Liver (tissue), 9 donors: ENCODE data around the gene OBP2B. TPM values are rescaled to one million over a fixed set of nuclear protein-coding genes. Genes with fewer than 3 reads are reported as not detected.
"Not testable (repeated sequence)": the region's sequence is repeated elsewhere in the genome, so short reads cannot be mapped to it uniquely, and the experiment has no call there.

Experiments
- DNase-seq: peaks from one replicate; pipeline ENCODE4 v3.0.0-alpha.2; 2017; ENCODE audit warnings: low spot score
- H3K27ac ChIP-seq, 2 donors: one replicate each; pipeline ENCODE4 v1.7.0; 2013; ENCODE audit warnings: inconsistent platforms in 2 of 2, low read length in 2 of 2, control low read depth in 1 of 2, low read depth in 1 of 2, mild to moderate bottlenecking in 1 of 2
- H3K27me3 ChIP-seq, 4 donors: one replicate each; pipeline versions ENCODE4 v1.6.1 to v1.7.0; 2013; ENCODE audit warnings: low read length in 3 of 4, inconsistent platforms in 1 of 4, mild to moderate bottlenecking in 1 of 4, moderate library complexity in 1 of 4; ENCODE audit not compliant: control insufficient read depth in 4 of 4, insufficient read depth in 4 of 4
- H3K36me3 ChIP-seq, 4 donors: one replicate each; pipeline versions ENCODE4 v1.6.1 to v1.7.0; 2013; ENCODE audit warnings: low read length in 3 of 4, mild to moderate bottlenecking in 3 of 4, low read depth in 1 of 4, moderate library complexity in 1 of 4; ENCODE audit not compliant: control insufficient read depth in 4 of 4, insufficient read depth in 3 of 4
- H3K4me1 ChIP-seq, 4 donors: one replicate each; pipeline versions ENCODE4 v1.6.1 to v1.7.0; 2013; ENCODE audit warnings: low read length in 3 of 4, mild to moderate bottlenecking in 3 of 4, moderate library complexity in 1 of 4; ENCODE audit not compliant: control insufficient read depth in 4 of 4, insufficient read depth in 4 of 4
- H3K4me3 ChIP-seq, 3 donors: one replicate each; pipeline versions ENCODE4 v1.6.1 to v1.7.0; 2013; ENCODE audit warnings: low read length in 3 of 3, control low read depth in 1 of 3, low read depth in 1 of 3, mild to moderate bottlenecking in 1 of 3
- H3K9ac ChIP-seq, 2 donors: one replicate each; pipeline ENCODE4 v1.7.0; 2013; ENCODE audit warnings: low read length in 2 of 2, mild to moderate bottlenecking in 2 of 2, moderate library complexity in 2 of 2, control low read depth in 1 of 2, low read depth in 1 of 2
- H3K9me3 ChIP-seq, 4 donors: one replicate each; pipeline versions ENCODE4 v1.6.1 to v1.7.0; 2013; ENCODE audit warnings: low read length in 3 of 4; ENCODE audit not compliant: control insufficient read depth in 4 of 4
- EGR1 ChIP-seq, 2 donors: IDR thresholded peaks; 2 replicates each; pipeline ENCODE4 v1.6.1; 2016 to 2018; ENCODE audit warnings: antibody characterized with exemption in 2 of 2, low read depth in 2 of 2
- FOXA1 ChIP-seq: IDR thresholded peaks from 2 replicates; pipeline ENCODE4 v1.6.1; 2016; ENCODE audit warnings: antibody characterized with exemption
- GABPA ChIP-seq, 2 donors: IDR thresholded peaks in 1 of 2; conservative IDR thresholded peaks in 1 of 2; 2 replicates each; pipeline ENCODE4 v1.6.1; 2016; ENCODE audit warnings: antibody characterized with exemption in 2 of 2, mild to moderate bottlenecking in 1 of 2, moderate library complexity in 1 of 2
- RAD21 ChIP-seq, 2 donors: IDR thresholded peaks; 2 replicates each; pipeline ENCODE4 v1.6.1; 2016; ENCODE audit warnings: antibody characterized with exemption in 2 of 2, mild to moderate bottlenecking in 2 of 2
- RXRA ChIP-seq, 2 donors: IDR thresholded peaks; 2 replicates each; pipeline ENCODE4 v1.6.1; 2017 to 2018; ENCODE audit warnings: antibody characterized with exemption in 2 of 2, mild to moderate bottlenecking in 1 of 2
- SP1 ChIP-seq: IDR thresholded peaks from 2 replicates; pipeline ENCODE4 v1.6.1; 2018; ENCODE audit warnings: antibody characterized with exemption, mild to moderate bottlenecking
- TAF1 ChIP-seq: conservative IDR thresholded peaks from 2 replicates; pipeline ENCODE4 v1.6.1; 2016; ENCODE audit warnings: antibody characterized with exemption, mild to moderate bottlenecking
- WGBS: extraction: QIAGEN DNeasy Blood & Tissue Kit; methylation state at CpG from one replicate; pipeline ENCODE4 v1.1.7; 2013; 5-methylcytosine and 5-hydroxymethylcytosine counted together
- polyA plus RNA-seq, 2 donors: library from polyadenylated mRNA; stranded (reverse) in 1 of 2; unstranded in 1 of 2; fragments of 200-250 nt in 1 of 2; fragments of >200 nt in 1 of 2; fragmentation: Nextera tagmentation in 1 of 2; extraction: Ambion mirVana in 1 of 2; gene quantifications; one replicate each; pipeline versions ENCODE4 v1.2.1 to v1.2.3, GENCODE V29; 2013 to 2015
- total RNA-seq, 2 donors: library from RNA; depleted of rRNA; stranded (reverse); fragments of >200 nt; gene quantifications; one replicate each; pipeline ENCODE4 v1.2.3, GENCODE V29; 2014
- TF ChIP-seq, protein P1 (sequence below): IDR thresholded peaks from 2 replicates; pipeline ENCODE4 v1.6.1; 2016; ENCODE audit warnings: antibody characterized with exemption
- TF ChIP-seq, protein P2 (sequence below): IDR thresholded peaks from 2 replicates; pipeline ENCODE4 v1.6.1; 2016; ENCODE audit warnings: antibody characterized with exemption, mild to moderate bottlenecking
- TF ChIP-seq, protein P3 (sequence below): fragments of 150-350 bp; IDR thresholded peaks from 2 replicates; pipeline ENCODE4 v1.5.1; 2017; ENCODE audit warnings: improper control_type of control experiment, low read depth, low read length; ENCODE audit not compliant: missing input control
- donor health status: healthy.
- donor health status: healthy.
- donor health status: healthy.
- donor health status: healthy.
- donor health status: healthy.

Gene OBP2B
- total and polyA plus RNA-seq, 4 donors = not detected

DNA sequence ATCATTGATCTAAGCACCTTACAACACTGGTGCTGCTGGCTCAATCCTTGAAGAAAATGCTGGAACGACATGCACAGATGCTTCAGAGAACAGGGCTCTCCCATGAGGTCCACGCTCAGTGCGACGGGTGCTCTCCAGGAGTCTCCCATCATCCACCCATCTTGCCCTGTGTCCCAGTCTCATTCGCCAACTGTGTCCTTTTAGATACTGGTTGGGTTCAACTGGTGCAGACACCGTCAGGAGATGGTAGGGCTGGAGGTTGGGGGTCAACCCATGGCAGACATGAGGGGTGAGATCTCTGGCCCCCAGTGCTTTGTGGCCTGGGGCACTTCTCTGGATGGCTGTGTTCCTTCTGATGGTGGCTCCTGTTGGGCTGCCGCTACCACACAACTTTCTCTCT lies 1.6 kb upstream of the OBP2B start:
- H3K27me3 ChIP-seq = peaks cover 0 to 6% (median 0%) of the 10 kb centered on the region in 4 donors
- TF ChIP-seq, protein P1, sequence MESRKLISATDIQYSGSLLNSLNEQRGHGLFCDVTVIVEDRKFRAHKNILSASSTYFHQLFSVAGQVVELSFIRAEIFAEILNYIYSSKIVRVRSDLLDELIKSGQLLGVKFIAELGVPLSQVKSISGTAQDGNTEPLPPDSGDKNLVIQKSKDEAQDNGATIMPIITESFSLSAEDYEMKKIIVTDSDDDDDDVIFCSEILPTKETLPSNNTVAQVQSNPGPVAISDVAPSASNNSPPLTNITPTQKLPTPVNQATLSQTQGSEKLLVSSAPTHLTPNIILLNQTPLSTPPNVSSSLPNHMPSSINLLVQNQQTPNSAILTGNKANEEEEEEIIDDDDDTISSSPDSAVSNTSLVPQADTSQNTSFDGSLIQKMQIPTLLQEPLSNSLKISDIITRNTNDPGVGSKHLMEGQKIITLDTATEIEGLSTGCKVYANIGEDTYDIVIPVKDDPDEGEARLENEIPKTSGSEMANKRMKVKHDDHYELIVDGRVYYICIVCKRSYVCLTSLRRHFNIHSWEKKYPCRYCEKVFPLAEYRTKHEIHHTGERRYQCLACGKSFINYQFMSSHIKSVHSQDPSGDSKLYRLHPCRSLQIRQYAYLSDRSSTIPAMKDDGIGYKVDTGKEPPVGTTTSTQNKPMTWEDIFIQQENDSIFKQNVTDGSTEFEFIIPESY = no peak
- TF ChIP-seq, protein P2, sequence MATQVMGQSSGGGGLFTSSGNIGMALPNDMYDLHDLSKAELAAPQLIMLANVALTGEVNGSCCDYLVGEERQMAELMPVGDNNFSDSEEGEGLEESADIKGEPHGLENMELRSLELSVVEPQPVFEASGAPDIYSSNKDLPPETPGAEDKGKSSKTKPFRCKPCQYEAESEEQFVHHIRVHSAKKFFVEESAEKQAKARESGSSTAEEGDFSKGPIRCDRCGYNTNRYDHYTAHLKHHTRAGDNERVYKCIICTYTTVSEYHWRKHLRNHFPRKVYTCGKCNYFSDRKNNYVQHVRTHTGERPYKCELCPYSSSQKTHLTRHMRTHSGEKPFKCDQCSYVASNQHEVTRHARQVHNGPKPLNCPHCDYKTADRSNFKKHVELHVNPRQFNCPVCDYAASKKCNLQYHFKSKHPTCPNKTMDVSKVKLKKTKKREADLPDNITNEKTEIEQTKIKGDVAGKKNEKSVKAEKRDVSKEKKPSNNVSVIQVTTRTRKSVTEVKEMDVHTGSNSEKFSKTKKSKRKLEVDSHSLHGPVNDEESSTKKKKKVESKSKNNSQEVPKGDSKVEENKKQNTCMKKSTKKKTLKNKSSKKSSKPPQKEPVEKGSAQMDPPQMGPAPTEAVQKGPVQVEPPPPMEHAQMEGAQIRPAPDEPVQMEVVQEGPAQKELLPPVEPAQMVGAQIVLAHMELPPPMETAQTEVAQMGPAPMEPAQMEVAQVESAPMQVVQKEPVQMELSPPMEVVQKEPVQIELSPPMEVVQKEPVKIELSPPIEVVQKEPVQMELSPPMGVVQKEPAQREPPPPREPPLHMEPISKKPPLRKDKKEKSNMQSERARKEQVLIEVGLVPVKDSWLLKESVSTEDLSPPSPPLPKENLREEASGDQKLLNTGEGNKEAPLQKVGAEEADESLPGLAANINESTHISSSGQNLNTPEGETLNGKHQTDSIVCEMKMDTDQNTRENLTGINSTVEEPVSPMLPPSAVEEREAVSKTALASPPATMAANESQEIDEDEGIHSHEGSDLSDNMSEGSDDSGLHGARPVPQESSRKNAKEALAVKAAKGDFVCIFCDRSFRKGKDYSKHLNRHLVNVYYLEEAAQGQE = no peak
- no peak for TF ChIP-seq EGR1 (IDR thresholded peaks at IDR 0.05; ENCODE audit: low read depth in 2 of 2)
- no peak for TF ChIP-seq RXRA (IDR thresholded peaks at IDR 0.05)

DNA sequence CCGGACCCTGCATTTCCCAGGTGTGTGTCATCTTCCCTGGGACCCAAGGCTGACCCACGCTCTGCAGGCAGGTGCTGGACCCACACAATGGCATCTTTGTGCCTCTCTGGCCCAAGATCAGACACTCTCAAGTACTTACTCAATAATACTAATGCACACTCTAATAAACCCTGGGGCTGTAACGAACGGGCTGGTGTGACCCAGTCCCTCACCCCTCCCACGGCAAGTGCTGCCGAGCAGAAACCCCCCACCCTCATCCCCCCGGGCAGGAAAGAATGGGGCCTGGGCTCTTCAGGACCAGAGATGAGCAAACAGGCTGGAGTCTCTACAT lies 1.1 kb upstream of the OBP2B start:
- WGBS = 49% methylated on average over 7 of the region's 7 CpGs
- H3K36me3 ChIP-seq = no peaks in the 10 kb centered on the region
- H3K27me3 ChIP-seq = peaks cover 0 to 6% (median 0%) of the 10 kb centered on the region in 4 donors

More for the DNA sequence above, 1.6 kb upstream of the OBP2B start:
- Histone ChIP-seq H3K27ac (no peak overlapping the region), H3K9me3 (peaks cover 0 to 5% (median 0%) of the 10 kb centered on the region in 4 donors), H3K9ac (no peak overlapping the region), H3K36me3 (no peaks in the 10 kb centered on the region), H3K4me1 (no peaks in the 10 kb centered on the region), H3K4me3 (no peak overlapping the region)
- 82% methylated on average over 7 of the region's 7 CpGs for WGBS
- DNase-seq = no peak

DNA sequence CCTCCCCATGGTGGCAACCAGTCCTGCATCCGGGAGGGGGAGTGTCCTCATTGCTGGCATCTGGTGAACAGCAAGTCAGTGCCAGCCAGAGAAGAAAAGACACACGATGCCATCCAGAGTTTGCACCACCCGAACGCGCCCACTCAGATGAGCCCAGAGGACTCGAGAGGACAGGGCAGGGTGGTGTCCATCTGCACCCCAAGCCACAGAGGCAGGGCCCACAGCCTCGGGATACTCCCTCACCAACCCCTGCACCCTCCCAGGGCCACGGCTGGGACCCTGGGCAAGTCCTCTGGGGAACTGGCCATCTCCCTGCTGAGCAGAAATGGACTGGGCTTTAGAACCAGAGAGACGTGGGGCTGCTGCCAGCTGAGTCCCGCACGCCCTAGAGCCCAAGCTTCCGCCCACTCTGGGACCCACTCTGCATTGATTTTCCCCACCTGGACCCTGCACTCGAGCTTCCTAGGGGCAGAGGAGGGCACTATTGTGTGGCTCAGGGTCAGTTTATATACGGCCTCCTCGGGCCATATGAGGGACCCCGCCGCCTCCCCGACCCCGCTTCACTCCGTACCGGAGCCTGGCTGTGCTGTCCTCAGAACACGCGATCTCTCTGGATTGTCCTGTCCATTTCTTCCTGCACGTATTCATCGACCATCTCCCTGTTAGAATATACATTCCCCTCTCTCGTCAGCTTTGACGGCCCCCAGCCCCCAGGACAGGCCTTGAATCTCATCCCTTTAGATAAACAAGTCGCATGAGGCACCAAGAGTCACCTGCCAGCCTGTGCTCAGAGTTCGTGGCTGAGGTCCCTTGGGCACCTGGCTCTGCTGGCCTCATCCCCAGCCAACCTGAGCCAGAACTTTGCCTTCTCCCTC lies 514 bp upstream of the OBP2B start:
- H3K27ac ChIP-seq, H3K27me3 ChIP-seq, DNase-seq, H3K9ac ChIP-seq, H3K36me3 ChIP-seq, H3K9me3 ChIP-seq, H3K4me3 ChIP-seq, H3K4me1 ChIP-seq: not testable (repeated sequence)
- 70% methylated on average over 29 of the region's 29 CpGs for WGBS

More for the DNA sequence above, 1.1 kb upstream of the OBP2B start:
- H3K27ac ChIP-seq = no peak overlapping the region
- no peaks in the 10 kb centered on the region for H3K4me1 ChIP-seq
- DNase-seq = no peak
- H3K9me3 ChIP-seq = peaks cover 0 to 5% (median 0%) of the 10 kb centered on the region in 4 donors
- TF ChIP-seq RXRA (IDR thresholded peaks at IDR 0.05) (no peak), SP1 (no peak), RAD21 (IDR thresholded peaks at IDR 0.05) (no peak), FOXA1 (no peak), EGR1 (IDR thresholded peaks at IDR 0.05; ENCODE audit: low read depth in 2 of 2) (no peak), GABPA (IDR thresholded peaks at IDR 0.05 in 1 of 2, conservative IDR thresholded peaks at IDR 0.05 in 1 of 2) (no peak), TAF1 (no peak)
- TF ChIP-seq, protein P3, sequence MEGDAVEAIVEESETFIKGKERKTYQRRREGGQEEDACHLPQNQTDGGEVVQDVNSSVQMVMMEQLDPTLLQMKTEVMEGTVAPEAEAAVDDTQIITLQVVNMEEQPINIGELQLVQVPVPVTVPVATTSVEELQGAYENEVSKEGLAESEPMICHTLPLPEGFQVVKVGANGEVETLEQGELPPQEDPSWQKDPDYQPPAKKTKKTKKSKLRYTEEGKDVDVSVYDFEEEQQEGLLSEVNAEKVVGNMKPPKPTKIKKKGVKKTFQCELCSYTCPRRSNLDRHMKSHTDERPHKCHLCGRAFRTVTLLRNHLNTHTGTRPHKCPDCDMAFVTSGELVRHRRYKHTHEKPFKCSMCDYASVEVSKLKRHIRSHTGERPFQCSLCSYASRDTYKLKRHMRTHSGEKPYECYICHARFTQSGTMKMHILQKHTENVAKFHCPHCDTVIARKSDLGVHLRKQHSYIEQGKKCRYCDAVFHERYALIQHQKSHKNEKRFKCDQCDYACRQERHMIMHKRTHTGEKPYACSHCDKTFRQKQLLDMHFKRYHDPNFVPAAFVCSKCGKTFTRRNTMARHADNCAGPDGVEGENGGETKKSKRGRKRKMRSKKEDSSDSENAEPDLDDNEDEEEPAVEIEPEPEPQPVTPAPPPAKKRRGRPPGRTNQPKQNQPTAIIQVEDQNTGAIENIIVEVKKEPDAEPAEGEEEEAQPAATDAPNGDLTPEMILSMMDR = no peak
- H3K9ac ChIP-seq = no peak overlapping the region
- no peak overlapping the region for H3K4me3 ChIP-seq

DNA sequence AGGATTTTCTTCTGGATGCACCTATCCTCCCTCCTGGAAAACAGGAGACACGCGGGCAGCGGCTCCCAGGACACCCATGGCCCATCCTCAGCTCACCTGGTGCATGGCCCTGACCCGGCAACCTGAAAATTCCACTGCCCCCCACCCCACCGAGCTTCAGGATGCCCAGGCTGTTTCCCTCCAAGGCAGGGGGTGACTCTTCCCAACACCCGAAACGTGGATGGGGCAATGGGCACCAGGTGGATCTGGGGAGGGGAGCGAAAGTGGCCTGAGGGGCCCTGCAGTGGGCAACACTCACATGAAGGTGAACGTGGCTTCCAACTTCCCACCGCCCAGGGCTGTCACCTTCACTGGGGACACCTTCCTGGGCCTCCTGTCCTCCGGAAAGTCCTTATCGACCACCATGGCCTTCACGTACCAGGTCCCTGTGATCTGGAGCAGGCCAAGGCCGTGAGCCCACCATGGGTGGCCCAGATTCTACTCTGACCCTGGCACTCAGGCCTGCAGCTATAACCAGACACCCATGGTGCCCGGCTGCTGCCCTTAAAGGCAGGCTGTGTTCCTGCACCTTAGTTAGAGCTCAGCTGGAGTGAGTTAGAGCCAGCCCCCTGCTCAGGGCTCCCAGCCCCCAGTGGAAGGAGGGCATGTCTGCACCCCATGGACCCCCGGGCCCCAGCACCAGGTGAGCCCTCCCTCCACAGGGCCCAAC lies 725 bp downstream of the OBP2B start:
- not testable (repeated sequence) for H3K9ac ChIP-seq, H3K27me3 ChIP-seq, DNase-seq, H3K4me3 ChIP-seq, H3K9me3 ChIP-seq, H3K36me3 ChIP-seq, H3K27ac ChIP-seq, H3K4me1 ChIP-seq
- 87% methylated on average over 13 of the region's 16 CpGs for WGBS
